Uterus (tissue), 2 donors: Measurements from ENCODE around the gene KCNH1.

Experiments used
- CTCF ChIP-seq, 4 experiments: fragments of 200-600 bp in 2 of 4; fragments of 450-650 bp in 2 of 4; sonication (generic) in 2 of 4; IDR thresholded peaks; one replicate each; pipeline ENCODE4 v1.5.1; 2016 to 2019; ENCODE audit warnings: antibody characterized with exemption in 4 of 4, mild to moderate bottlenecking in 2 of 4, moderate library complexity in 1 of 4
- POLR2A ChIP-seq, 2 donors: fragments of 450-650 bp; IDR thresholded peaks; one replicate each; pipeline ENCODE4 v1.6.1; 2016; ENCODE audit warnings: antibody characterized with exemption in 2 of 2, mild to moderate bottlenecking in 1 of 2, moderate library complexity in 1 of 2

- TF ChIP-seq POLR2A (IDR thresholded peaks at IDR 0.05) = no peak
- no peak for TF ChIP-seq CTCF (IDR thresholded peaks at IDR 0.05)
These were observed 215.1 kb downstream of the KCNH1 start for GRCh38 chr1:210918893-210919292.
